Neural cell (in vitro differentiated cells): ENCODE data around the gene KDM8. TPM values are rescaled to one million over a fixed set of nuclear protein-coding genes. Genes with fewer than 3 reads are reported as not detected.

Experiments
- H2AFZ ChIP-seq: fragments of 200-600, 300-800 bp; sonication (generic), shearing (Covaris generic); 2 replicates; pipeline ENCODE4 v1.6.0; 2014; ENCODE audit warnings: low read depth, mild to moderate bottlenecking, antibody characterized with exemption, low read length, moderate library complexity
- H3F3A ChIP-seq: fragments of 200-600 bp; shearing (Covaris generic); 2 replicates; pipeline ENCODE4 v1.6.1; 2016; ENCODE audit warnings: mild to moderate bottlenecking, moderate library complexity, mixed read lengths, antibody characterized with exemption, low read length; ENCODE audit not compliant: insufficient read depth, poor library complexity, severe bottlenecking
- H3K27ac ChIP-seq: fragments of 200-600, 300-800 bp; sonication (generic), shearing (Covaris generic); 2 replicates; pipeline ENCODE4 v1.5.1; 2014; ENCODE audit warnings: mild to moderate bottlenecking, low read length, moderate library complexity
- H3K27me3 ChIP-seq: fragments of 300-800, 200-600 bp; sonication (generic), shearing (Covaris generic); 2 replicates; pipeline ENCODE4 v1.6.0; 2014; ENCODE audit warnings: mild to moderate bottlenecking, low read depth, low read length, moderate library complexity; ENCODE audit not compliant: insufficient read depth
- H3K36me3 ChIP-seq: fragments of 300-800, 200-600 bp; sonication (generic), shearing (Covaris generic); 2 replicates; pipeline ENCODE4 v1.5.1; 2014; ENCODE audit warnings: mild to moderate bottlenecking, antibody characterized with exemption, low read length, moderate library complexity; ENCODE audit not compliant: insufficient read depth
- H3K4me2 ChIP-seq: fragments of 300-800, 200-600 bp; sonication (generic), shearing (Covaris generic); 2 replicates; pipeline ENCODE4 v1.6.0; 2014; ENCODE audit warnings: mild to moderate bottlenecking, low read length
- H3K4me3 ChIP-seq: fragments of 300-800, 200-600 bp; sonication (generic), shearing (Covaris generic); 2 replicates; pipeline ENCODE4 v1.5.1; 2014; ENCODE audit warnings: mild to moderate bottlenecking, low read length, moderate library complexity
- H3K79me2 ChIP-seq: fragments of 200-600 bp; shearing (Covaris generic); replicated peaks from 2 replicates; pipeline ENCODE4 v1.6.0; 2014; ENCODE audit warnings: mild to moderate bottlenecking, low read length, moderate library complexity; ENCODE audit not compliant: insufficient read depth
- H3K9ac ChIP-seq: fragments of 300-800, 200-600 bp; sonication (generic), shearing (Covaris generic); 2 replicates; pipeline ENCODE4 v1.6.1; 2016; ENCODE audit warnings: mild to moderate bottlenecking, low read length, mixed read lengths
- H3K9me2 ChIP-seq: fragments of 200-600 bp; shearing (Covaris generic); 2 replicates; pipeline ENCODE4 v1.6.1; 2016; ENCODE audit warnings: mild to moderate bottlenecking, low read length, mixed read lengths; ENCODE audit not compliant: insufficient read depth
- H3K9me3 ChIP-seq: fragments of 200-600, 300-800 bp; sonication (generic), shearing (Covaris generic); 2 replicates; pipeline ENCODE4 v1.6.1; 2016; ENCODE audit warnings: mild to moderate bottlenecking, mixed run types, low read length, moderate library complexity, mixed read lengths
- H4K20me1 ChIP-seq: fragments of 200-600 bp; shearing (Covaris generic); 2 replicates; pipeline ENCODE4 v1.6.1; 2016; ENCODE audit warnings: mild to moderate bottlenecking, mixed run types; ENCODE audit not compliant: insufficient read depth
- CTCF ChIP-seq: fragments of 450-650 bp; IDR thresholded peaks from 2 replicates; pipeline ENCODE4 v1.5.1; 2014; ENCODE audit warnings: antibody characterized with exemption, mild to moderate bottlenecking, moderate library complexity; ENCODE audit not compliant: poor library complexity, severe bottlenecking
- EP300 ChIP-seq: fragments of 450-650 bp; conservative IDR thresholded peaks from 2 replicates; pipeline ENCODE4 v1.6.1; 2014; ENCODE audit warnings: antibody characterized with exemption, mild to moderate bottlenecking, moderate library complexity; ENCODE audit not compliant: poor library complexity, severe bottlenecking
- EZH2 ChIP-seq: fragments of 200-600, 300-800 bp; shearing (Covaris generic), sonication (generic); IDR thresholded peaks from 2 replicates; pipeline ENCODE4 v1.6.1; 2014; ENCODE audit warnings: antibody characterized with exemption, low read length, borderline replicate concordance, mild to moderate bottlenecking; ENCODE audit not compliant: insufficient read depth, poor library complexity, severe bottlenecking
- MXI1 ChIP-seq: fragments of 450-650 bp; conservative IDR thresholded peaks from 2 replicates; pipeline ENCODE4 v1.6.1; 2014; ENCODE audit warnings: antibody characterized with exemption, mild to moderate bottlenecking; ENCODE audit not compliant: poor library complexity, severe bottlenecking
- POLR2AphosphoS5 ChIP-seq: IDR thresholded peaks from 2 replicates; pipeline ENCODE4 v1.6.1; 2012
- RAD21 ChIP-seq: fragments of 450-650 bp; conservative IDR thresholded peaks from 2 replicates; pipeline ENCODE4 v1.6.1; 2014; ENCODE audit warnings: antibody characterized with exemption, mild to moderate bottlenecking, moderate library complexity
- REST ChIP-seq: IDR thresholded peaks from 2 replicates; pipeline ENCODE4 v1.6.1; 2012; ENCODE audit warnings: borderline replicate concordance
- SMC3 ChIP-seq: fragments of 450-650 bp; conservative IDR thresholded peaks from 2 replicates; pipeline ENCODE4 v1.6.1; 2014; ENCODE audit warnings: antibody characterized with exemption, mild to moderate bottlenecking, moderate library complexity; ENCODE audit not compliant: poor library complexity
- TAF1 ChIP-seq: IDR thresholded peaks from 2 replicates; pipeline ENCODE4 v1.6.1; 2012; ENCODE audit warnings: low read depth
- polyA plus RNA-seq: library from polyadenylated mRNA; depleted of rRNA; stranded (reverse); fragments of >200 nt; gene quantifications from 2 replicates; pipeline ENCODE4 v1.2.3, GENCODE V29; 2014

KDM8 gene
- polyA plus RNA-seq, 1 donor from 2014 or later = 4.0 TPM

DNA sequence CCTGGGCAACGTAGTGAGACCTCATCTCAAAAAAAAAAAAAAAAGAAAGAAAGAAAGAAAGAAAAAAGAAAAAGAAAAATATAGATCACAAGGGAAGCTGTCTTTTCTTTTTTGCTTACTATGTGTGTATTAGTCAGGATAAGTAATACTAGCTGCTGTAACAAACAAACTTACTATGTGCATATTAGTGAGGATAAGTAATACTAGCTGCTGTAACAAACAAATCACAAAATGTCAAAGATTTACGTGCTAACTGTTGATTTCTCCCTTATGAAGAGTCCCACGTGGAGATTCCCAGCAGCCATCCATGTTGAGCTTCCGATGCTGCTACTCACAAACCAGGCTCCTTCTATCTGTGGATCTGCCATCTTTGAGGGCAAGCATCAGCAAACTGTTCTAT lies 31.7 kb upstream of the KDM8 start:
- H3K4me2 ChIP-seq = no peak overlapping the region
- H3K9me2 ChIP-seq = no peaks in the 10 kb centered on the region
- H3K79me2 ChIP-seq = no peaks in the 10 kb centered on the region
- H2AFZ ChIP-seq = no peak overlapping the region
- H3K36me3 ChIP-seq = no peaks in the 10 kb centered on the region
- H3K9ac ChIP-seq = no peak overlapping the region
- H3K4me3 ChIP-seq = no peak overlapping the region
- no peaks in the 10 kb centered on the region for H4K20me1 ChIP-seq
- peaks cover 4% of the 10 kb centered on the region for H3K9me3 ChIP-seq
- H3K27me3 ChIP-seq = no peaks in the 10 kb centered on the region
- no peaks in the 10 kb centered on the region for H3F3A ChIP-seq
- no peak overlapping the region for H3K27ac ChIP-seq
- TF ChIP-seq MXI1 (no peak), EZH2 (no peak), REST (no peak), POLR2AphosphoS5 (no peak), RAD21 (no peak), TAF1 (no peak), EP300 (no peak), CTCF (no peak), SMC3 (no peak)

DNA sequence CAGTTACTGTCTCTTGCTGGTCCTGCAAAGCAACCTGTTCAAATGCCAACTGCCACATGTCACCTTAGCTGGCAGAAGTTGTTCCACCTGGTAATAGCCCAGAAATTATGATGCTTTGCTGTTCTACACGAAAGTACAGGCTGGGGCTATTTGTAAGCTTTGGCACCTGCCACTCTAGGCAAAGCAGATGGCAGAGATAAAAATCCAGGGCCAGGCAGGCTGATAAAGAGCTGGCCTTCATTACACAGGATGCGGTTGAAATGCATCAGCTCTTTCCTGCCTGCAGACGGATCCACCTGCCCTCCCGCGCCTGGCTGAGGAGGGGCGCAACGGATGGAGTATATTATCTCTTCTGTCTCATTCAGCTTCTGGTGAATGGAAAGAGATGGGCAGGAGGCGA lies 29.3 kb upstream of the KDM8 start:
- Histone ChIP-seq H3K79me2 (no peaks in the 10 kb centered on the region), H4K20me1 (no peaks in the 10 kb centered on the region), H3K27ac (no peak overlapping the region), H2AFZ (no peak overlapping the region), H3K27me3 (no peaks in the 10 kb centered on the region), H3F3A (no peaks in the 10 kb centered on the region), H3K9me2 (no peaks in the 10 kb centered on the region), H3K4me2 (no peak overlapping the region), H3K9ac (no peak overlapping the region), H3K36me3 (no peaks in the 10 kb centered on the region), H3K4me3 (no peak overlapping the region), H3K9me3 (peaks cover 4% of the 10 kb centered on the region)
- TF ChIP-seq REST = no peak
- no peak for TF ChIP-seq TAF1
- no peak for TF ChIP-seq POLR2AphosphoS5
- TF ChIP-seq EZH2 = no peak
- TF ChIP-seq MXI1 = no peak
- no peak for TF ChIP-seq SMC3
- TF ChIP-seq CTCF = no peak
- TF ChIP-seq RAD21 = no peak
